Smooth muscle cell (in vitro differentiated cells): ENCODE data around the gene VSIR. TPM values are rescaled to one million over a fixed set of nuclear protein-coding genes. Genes with fewer than 3 reads are reported as not detected.

ENCODE experiments used
- DNase-seq: peaks from one replicate; lab custom pipeline; 2025; ENCODE audit not compliant: unreplicated experiment; lab: John Stamatoyannopoulos, UW
- H2AFZ ChIP-seq: fragments of 200-600 bp; sonication (generic); 2 replicates; pipeline ENCODE4 v1.6.0; 2016; ENCODE audit warnings: antibody characterized with exemption, low read depth, mild to moderate bottlenecking
- H3F3A ChIP-seq: fragments of 200-600 bp; sonication (generic); 2 replicates; pipeline ENCODE4 v1.6.0; 2017; ENCODE audit warnings: antibody characterized with exemption, low read depth
- H3K27ac ChIP-seq: fragments of 200-600 bp; sonication (generic); 2 replicates; pipeline ENCODE4 v1.5.1; 2016; ENCODE audit warnings: low read depth, mild to moderate bottlenecking
- H3K27me3 ChIP-seq: fragments of 200-600 bp; sonication (generic); 2 replicates; pipeline ENCODE4 v1.6.1; 2016; ENCODE audit warnings: low read depth, mild to moderate bottlenecking
- H3K36me3 ChIP-seq: fragments of 200-600 bp; sonication (generic); 2 replicates; pipeline ENCODE4 v1.5.1; 2016; ENCODE audit warnings: low read depth
- H3K4me1 ChIP-seq: fragments of 200-600 bp; sonication (generic); 2 replicates; pipeline ENCODE4 v1.5.1; 2016; ENCODE audit warnings: low read depth
- H3K4me2 ChIP-seq: fragments of 200-600 bp; sonication (generic); 2 replicates; pipeline ENCODE4 v1.6.0; 2016; ENCODE audit warnings: mild to moderate bottlenecking
- H3K4me3 ChIP-seq: fragments of 200-600 bp; sonication (generic); 2 replicates; pipeline ENCODE4 v1.5.1; 2016; ENCODE audit warnings: mild to moderate bottlenecking
- H3K79me2 ChIP-seq: fragments of 200-600 bp; sonication (generic); 2 replicates; pipeline ENCODE4 v1.6.0; 2016; ENCODE audit warnings: low read depth, mild to moderate bottlenecking
- H3K9ac ChIP-seq: fragments of 200-600 bp; sonication (generic); 2 replicates; pipeline ENCODE4 v1.6.0; 2016; ENCODE audit warnings: low read depth
- H3K9me3 ChIP-seq: fragments of 200-600 bp; sonication (generic); replicated peaks from 2 replicates; pipeline ENCODE4 v1.5.1; 2016; ENCODE audit warnings: low read depth
- H4K20me1 ChIP-seq: fragments of 200-600 bp; sonication (generic); 2 replicates; pipeline ENCODE4 v1.6.0; 2016; ENCODE audit warnings: low read depth
- CTCF ChIP-seq: fragments of 200-600 bp; sonication (generic); IDR thresholded peaks from 2 replicates; pipeline ENCODE4 v1.5.1; 2017; ENCODE audit warnings: borderline replicate concordance, mild to moderate bottlenecking, antibody characterized with exemption; ENCODE audit not compliant: insufficient read depth, poor library complexity, severe bottlenecking
- WGBS: methylation state at CpG from one replicate; pipeline ENCODE4 v1.1.7; 2016; ENCODE audit warnings: low lambda C conversion rate; 5-methylcytosine and 5-hydroxymethylcytosine counted together
- polyA plus RNA-seq: library from polyadenylated mRNA; unstranded; fragments of >200 nt; fragmentation: Nextera tagmentation; extraction: Ambion mirVana; gene quantifications from 2 replicates; pipeline ENCODE4 v1.2.1, GENCODE V29; 2016
- total RNA-seq: library from RNA; depleted of rRNA; stranded (reverse); fragments of >200 nt; gene quantifications from 2 replicates; pipeline ENCODE4 v1.2.3, GENCODE V29; 2014

The VSIR gene
- total and polyA plus RNA-seq, 2 experiments from 2014 or later, result 3.6 TPM

DNA sequence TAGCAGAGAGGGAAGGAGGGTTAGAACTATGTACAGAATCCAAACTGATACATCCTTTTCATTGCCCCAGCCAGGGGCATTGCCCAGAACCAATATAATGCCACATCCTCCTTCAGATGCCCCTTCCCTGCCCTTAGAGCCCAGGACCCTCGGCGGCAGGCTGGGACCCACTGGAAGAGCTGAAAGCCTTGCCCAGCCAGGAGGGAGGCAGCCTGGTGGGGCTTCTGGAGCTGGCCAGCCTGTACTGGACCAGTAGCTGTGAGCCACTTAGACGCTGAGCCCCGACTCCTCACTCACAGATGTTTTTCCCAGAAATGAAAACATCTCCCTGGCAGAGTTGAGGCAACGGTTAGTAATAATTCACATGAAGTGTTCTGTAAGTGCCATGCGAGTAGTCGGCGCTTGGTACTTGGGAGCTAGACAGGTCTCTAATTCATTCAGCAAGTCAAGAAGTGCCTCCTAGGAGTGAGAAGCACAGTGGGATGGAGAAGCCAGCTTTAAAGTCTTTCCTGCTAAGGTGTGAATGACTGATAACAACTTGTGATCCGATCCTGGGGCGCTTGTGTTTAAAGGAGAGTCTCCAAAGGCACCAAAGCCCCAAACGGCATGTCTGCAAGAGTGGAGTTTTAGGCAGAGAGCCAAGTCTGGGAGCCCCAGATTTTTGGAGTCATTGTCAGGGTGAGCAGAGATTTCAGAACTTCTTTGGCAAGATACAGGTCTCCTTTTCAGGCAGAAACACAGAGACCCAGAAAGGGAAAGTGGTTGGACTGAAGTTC lies 9.8 kb downstream of the VSIR start:
- Histone ChIP-seq H3K9me3 (no peaks in the 10 kb centered on the region), H3K4me3 (no peak overlapping the region), H3K9ac (no peak overlapping the region), H3K4me2 (no peak overlapping the region), H3K27me3 (no peaks in the 10 kb centered on the region), H3F3A (peaks cover under 1% of the 10 kb centered on the region), H3K79me2 (no peaks in the 10 kb centered on the region), H4K20me1 (no peaks in the 10 kb centered on the region), H3K27ac (no peak overlapping the region), H2AFZ (no peak overlapping the region), H3K36me3 (no peaks in the 10 kb centered on the region), H3K4me1 (no peaks in the 10 kb centered on the region)
- TF ChIP-seq CTCF, result no peak
- 91% methylated on average over 11 of the region's 11 CpGs for WGBS
- DNase-seq, result no peak

DNA sequence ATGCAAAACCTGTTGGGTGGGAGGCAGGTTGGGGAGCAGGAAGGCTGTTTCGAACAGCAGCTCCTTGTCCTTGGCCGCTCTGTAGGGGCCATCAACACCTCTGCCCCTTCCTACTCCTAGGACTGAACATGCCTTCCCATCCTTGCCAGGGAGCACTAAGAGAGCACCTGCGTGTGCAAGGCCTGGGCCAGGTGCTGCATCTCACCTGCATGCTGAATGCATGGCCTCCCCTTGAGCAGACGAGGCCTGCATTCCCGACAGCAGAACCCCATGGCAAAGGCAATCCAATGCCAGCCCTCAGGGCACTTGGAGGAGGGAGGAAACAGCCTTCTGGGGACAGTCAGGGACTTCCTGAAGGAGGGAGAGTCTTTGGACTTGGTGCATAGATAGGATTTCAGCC lies 11.0 kb downstream of the VSIR start:
- Histone ChIP-seq H3K79me2 (no peaks in the 10 kb centered on the region), H3K9ac (no peak overlapping the region), H3F3A (no peaks in the 10 kb centered on the region), H2AFZ (no peak overlapping the region), H3K4me3 (no peak overlapping the region), H3K27ac (no peak overlapping the region), H4K20me1 (no peaks in the 10 kb centered on the region), H3K9me3 (no peaks in the 10 kb centered on the region), H3K27me3 (no peaks in the 10 kb centered on the region), H3K4me1 (no peaks in the 10 kb centered on the region), H3K36me3 (no peaks in the 10 kb centered on the region), H3K4me2 (no peak overlapping the region)
- DNase-seq, result no peak
- TF ChIP-seq CTCF, result no peak
- 79% methylated on average over 5 of the region's 5 CpGs for WGBS

- WGBS, result 90% methylated on average over 26 of the region's 26 CpGs
- no peaks in the 10 kb centered on the region for H3K27me3 ChIP-seq
- DNase-seq, result no peak
Observed at GRCh38 chr10:71761541-71762113, 11.7 kb downstream of the VSIR start.

More at GRCh38 chr10:71761541-71762113, 11.7 kb downstream of the VSIR start:
- no peak overlapping the region for H3K27ac ChIP-seq
- no peaks in the 10 kb centered on the region for H3K36me3 ChIP-seq
- no peaks in the 10 kb centered on the region for H3K9me3 ChIP-seq
- no peaks in the 10 kb centered on the region for H3K4me1 ChIP-seq
- H3K4me3 ChIP-seq, result no peak overlapping the region
- no peaks in the 10 kb centered on the region for H3F3A ChIP-seq
- no peaks in the 10 kb centered on the region for H4K20me1 ChIP-seq
- TF ChIP-seq CTCF, result no peak
- no peak overlapping the region for H3K9ac ChIP-seq
- no peak overlapping the region for H3K4me2 ChIP-seq
- H3K79me2 ChIP-seq, result no peaks in the 10 kb centered on the region
- no peak overlapping the region for H2AFZ ChIP-seq
